ENCODE measurements around the gene ZNF444. TPM values are rescaled to one million over a fixed set of nuclear protein-coding genes. Genes with fewer than 3 reads are reported as not detected.

The ZNF444 gene
- total RNA-seq, 1 experiment from 2014 or later = 31.7 TPM

- H3K36me3 ChIP-seq (ENCODE audit: control insufficient read depth in 1 of 2, insufficient read depth in 2 of 2, low read length in 2 of 2) = 0 out of 4 replicates have a peak, but pooled peaks cover 0 to 3% of the 10 kb centered on the region in 2 experiments
- BruUV-seq (replicated peaks) = TSS peak; percentile 38
- DNase-seq (ENCODE audit: low read depth, low spot score) (no peak), ATAC-seq (no peak)
- H3K27ac ChIP-seq (ENCODE audit: low read depth, low read length) = peak overlapping the region; percentile 96
- H3K9me2 ChIP-seq (ENCODE audit: insufficient read depth) = no peaks in the 10 kb centered on the region
- no peaks in the 10 kb centered on the region for H3K9me3 ChIP-seq (ENCODE audit: control insufficient read depth in 1 of 2, insufficient read depth in 1 of 2, low read depth in 1 of 2, low read length in 2 of 2)
- H3K4me1 ChIP-seq (ENCODE audit: control insufficient read depth in 1 of 2, insufficient read depth in 2 of 2, low read length in 2 of 2) = peaks cover 9 to 22% of the 10 kb centered on the region in 2 experiments
- peak overlapping the region; percentile 97 for H3K9ac ChIP-seq (ENCODE audit: low read length)
- ChIA-PET RAD21 (ENCODE audit: low non-redundant PET in 1 of 2, low total read pairs in 2 of 2, uncharacterized antibody in 2 of 2, unreplicated experiment in 2 of 2) (no interaction called here), POLR2A (no interaction called here), CTCF (no interaction called here)
- H3K27me3 ChIP-seq (ENCODE audit: insufficient read depth, low read length) = no peaks in the 10 kb centered on the region
- intact Hi-C loops (cut with micrococcal nuclease) = no loop called here
- TF ChIP-seq REST (IDR thresholded peaks at IDR 0.05; ENCODE audit: low read depth) (no peak), ATF3 (IDR thresholded peaks at IDR 0.05) (no peak), ZBTB33 (IDR thresholded peaks at IDR 0.05; ENCODE audit: extremely low read depth, insufficient replicate concordance, low read length) (no peak), POLR2AphosphoS5 (IDR thresholded peaks at IDR 0.05; ENCODE audit: low read depth, low read length) (no peak), ZNF274 (IDR thresholded peaks at IDR 0.05; ENCODE audit: low read depth, low read length) (no peak), EZH2phosphoT487 (IDR thresholded peaks at IDR 0.05; ENCODE audit: borderline replicate concordance) (no peak), SIN3A (IDR thresholded peaks at IDR 0.05; ENCODE audit: low read depth) (no peak), POLR2A (IDR thresholded peaks at IDR 0.05; ENCODE audit: borderline replicate concordance, extremely low read depth, insufficient read depth, insufficient read length) (no peak), TCF7L2 (IDR thresholded peaks at IDR 0.05; ENCODE audit: borderline replicate concordance, extremely low read depth, insufficient read depth, insufficient read length) (no peak), ELF1 (IDR thresholded peaks at IDR 0.05; ENCODE audit: borderline replicate concordance, low read depth) (no peak), CTCF (IDR thresholded peaks at IDR 0.05 in 2 of 3, conservative IDR thresholded peaks at IDR 0.05 in 1 of 3; ENCODE audit: borderline replicate concordance in 1 of 3, insufficient read depth in 1 of 3, low read depth in 2 of 3, low read length in 2 of 3) (no peak), YY1 (IDR thresholded peaks at IDR 0.05; ENCODE audit: extremely low read depth, insufficient replicate concordance, low read depth, low read length) (no peak), CBX3 (IDR thresholded peaks at IDR 0.05; ENCODE audit: low read depth) (no peak), FOSL1 (IDR thresholded peaks at IDR 0.05; ENCODE audit: low read depth) (no peak), SP1 (IDR thresholded peaks at IDR 0.05; ENCODE audit: low read depth) (no peak)
- peaks cover 67% of the 10 kb centered on the region for H3K79me2 ChIP-seq (ENCODE audit: insufficient read depth, low read length)
- H3K4me2 ChIP-seq (ENCODE audit: low read length) = peak overlapping the region; percentile 90
- H2AFZ ChIP-seq (ENCODE audit: low read depth, low read length, poor library complexity, severe bottlenecking) = no peak overlapping the region
- H3K4me3 ChIP-seq (replicated peaks in 1 of 2; ENCODE audit: low read depth in 1 of 2, low read length in 2 of 2) = peak overlapping the region; percentile 80 to 91
- H4K20me1 ChIP-seq (ENCODE audit: insufficient read depth) = no peaks in the 10 kb centered on the region
Observed at GRCh38 chr19:56118666-56119581, 22.2 kb upstream of the ZNF444 start.
